A549 (cell line): ENCODE measurements around the gene SLC26A1. TPM values are rescaled to one million over a fixed set of nuclear protein-coding genes. Genes with fewer than 3 reads are reported as not detected.

Experiments
- ATAC-seq, 2 experiments: fragments of 200-7000 bp in 1 of 2; fragments of >200 bp in 1 of 2; cut with Nextera tagmentation in 1 of 2; cut with Tn5 transposase in 1 of 2; 3 replicates each; pipeline versions ENCODE4 v1.8.0 to v1.9.1; 2018 to 2020; ENCODE audit warnings: mild to moderate bottlenecking in 1 of 2, moderate library complexity in 1 of 2
- CTCF ChIA-PET: fragments of 300-600 bp; sonication (Branson Sonifier 250); formaldehyde crosslinking; extraction: SDS; loops from one replicate; lab custom pipeline; 2021; ENCODE audit warnings: antibody characterized with exemption, inconsistent platforms; lab: Yijun Ruan, JAX
- POLR2A ChIA-PET: fragments of 350-600 bp; formaldehyde crosslinking; extraction: SDS; loops from one replicate; lab custom pipeline; 2021; ENCODE audit warnings: antibody characterized with exemption, inconsistent platforms; lab: Yijun Ruan, JAX
- DNase-seq, 2 experiments: peaks; one replicate each; pipeline versions ENCODE4 v3.0.0 to v3.0.0-alpha.2; 2011 to 2016; ENCODE audit warnings: low read depth in 1 of 2, low spot score in 1 of 2
- FAIRE-seq: peaks from 2 replicates; lab custom pipeline; 2011; peaks lifted over from hg19 to GRCh38; lab: Jason Lieb, UNC
- H3K27ac ChIP-seq, 2 experiments: fragments of >200 bp; sonication (Bioruptor Twin); formaldehyde crosslinking; 3 replicates each; pipeline ENCODE4 v1.5.1; 2016 to 2017
- H3K4me1 ChIP-seq: fragments of >200 bp; sonication (Bioruptor Twin); formaldehyde crosslinking; 3 replicates; pipeline ENCODE4 v1.6.1; 2016
- H3K4me2 ChIP-seq: fragments of >200 bp; sonication (Bioruptor Twin); formaldehyde crosslinking; 3 replicates; pipeline ENCODE4 v1.6.1; 2016
- H3K4me3 ChIP-seq: fragments of >200 bp; sonication (Bioruptor Twin); formaldehyde crosslinking; 3 replicates; pipeline ENCODE4 v1.5.1; 2016
- H3K9me3 ChIP-seq: fragments of >200 bp; sonication (Bioruptor Twin); formaldehyde crosslinking; 3 replicates; pipeline ENCODE4 v1.6.1; 2016
- CEBPB ChIP-seq, 2 experiments: fragments of >200 bp in 1 of 2; sonication (Bioruptor Twin) in 1 of 2; formaldehyde crosslinking in 1 of 2; IDR thresholded peaks; 2 replicates each; pipeline ENCODE4 v1.6.1; 2012 to 2016
- CHD2 ChIP-seq: fragments of 150-350 bp; IDR thresholded peaks from 2 replicates; pipeline ENCODE4 v1.6.1; 2014; ENCODE audit warnings: low read length; ENCODE audit not compliant: partially characterized antibody
- CHD4 ChIP-seq: fragments of 200-600 bp; sonication (generic); IDR thresholded peaks from 2 replicates; pipeline ENCODE4 v1.6.1; 2016; ENCODE audit warnings: antibody characterized with exemption, mild to moderate bottlenecking, borderline replicate concordance
- EHF ChIP-seq: fragments of 250-450 bp; sonication (Bioruptor Pico); IDR thresholded peaks from 2 replicates; pipeline ENCODE4 v1.5.0; 2020; ENCODE audit warnings: mild to moderate bottlenecking
- EHMT2 ChIP-seq: fragments of 200-600 bp; sonication (generic); IDR thresholded peaks from 2 replicates; pipeline ENCODE4 v1.6.1; 2016; ENCODE audit warnings: antibody characterized with exemption, low read depth, mild to moderate bottlenecking, moderate library complexity
- EP300 ChIP-seq, 2 experiments: fragments of >200 bp; sonication (Bioruptor Twin); formaldehyde crosslinking; IDR thresholded peaks; 2 replicates in 1 of 2; 3 replicates in 1 of 2; pipeline ENCODE4 v1.6.1; 2016 to 2017
- ESRRA ChIP-seq: fragments of 150-350 bp; IDR thresholded peaks from 2 replicates; pipeline ENCODE4 v1.6.1; 2014; ENCODE audit warnings: mild to moderate bottlenecking, low read length, borderline replicate concordance
- FOSB ChIP-seq: fragments of 250-450 bp; sonication (Bioruptor Pico); IDR thresholded peaks from 2 replicates; pipeline ENCODE4 v1.5.0; 2020; ENCODE audit warnings: mild to moderate bottlenecking, moderate library complexity
- FOSL2 ChIP-seq, 2 experiments: fragments of 450-650 bp in 1 of 2; fragments of >200 bp in 1 of 2; sonication (Bioruptor Twin) in 1 of 2; formaldehyde crosslinking; IDR thresholded peaks; 2 replicates each; pipeline versions ENCODE4 v1.5.0 to v1.6.1; 2016 to 2020; ENCODE audit warnings: mild to moderate bottlenecking in 1 of 2, moderate library complexity in 1 of 2
- JUNB ChIP-seq: fragments of >200 bp; sonication (Bioruptor Twin); formaldehyde crosslinking; IDR thresholded peaks from 2 replicates; pipeline ENCODE4 v1.6.1; 2016
- KDM1A ChIP-seq: fragments of 200-600 bp; sonication (generic); IDR thresholded peaks from 2 replicates; pipeline ENCODE4 v1.6.1; 2016; ENCODE audit warnings: low read depth, mild to moderate bottlenecking
- MAFK ChIP-seq: fragments of 450-650 bp; IDR thresholded peaks from 2 replicates; pipeline ENCODE4 v1.6.1; 2014; ENCODE audit not compliant: partially characterized antibody
- MAZ ChIP-seq: fragments of 150-350 bp; IDR thresholded peaks from 2 replicates; pipeline ENCODE4 v1.6.1; 2014; ENCODE audit warnings: antibody characterized with exemption, low read depth, low read length, borderline replicate concordance
- NFE2L2 ChIP-seq: fragments of 150-350 bp; conservative IDR thresholded peaks from 2 replicates; pipeline ENCODE4 v1.6.1; 2014; ENCODE audit warnings: low read length
- NR3C1 ChIP-seq: fragments of >200 bp; sonication (Bioruptor Twin); formaldehyde crosslinking; IDR thresholded peaks from 3 replicates; pipeline ENCODE4 v1.6.1; 2017
- PHF8 ChIP-seq: fragments of 200-600 bp; sonication (generic); IDR thresholded peaks from 2 replicates; pipeline ENCODE4 v1.6.1; 2016; ENCODE audit warnings: low read depth, mild to moderate bottlenecking, antibody characterized with exemption, moderate library complexity, borderline replicate concordance
- POLR2AphosphoS2 ChIP-seq: conservative IDR thresholded peaks from 2 replicates; pipeline ENCODE4 v1.6.1; 2012; ENCODE audit warnings: low read length, improper control_type of control experiment, inconsistent platforms
- RAD21 ChIP-seq, 2 experiments: fragments of >200 bp in 1 of 2; sonication (Bioruptor Twin) in 1 of 2; formaldehyde crosslinking in 1 of 2; IDR thresholded peaks in 1 of 2; conservative IDR thresholded peaks in 1 of 2; 2 replicates in 1 of 2; 3 replicates in 1 of 2; pipeline ENCODE4 v1.6.1; 2012 to 2018; ENCODE audit warnings: inconsistent platforms in 1 of 2
- RARB ChIP-seq: fragments of 250-450 bp; sonication (Bioruptor Pico); IDR thresholded peaks from 2 replicates; pipeline ENCODE4 v1.8.0; 2021; ENCODE audit warnings: mild to moderate bottlenecking, moderate library complexity
- RFX5 ChIP-seq: fragments of 450-650 bp; IDR thresholded peaks from 2 replicates; pipeline ENCODE4 v1.7.1; 2014; ENCODE audit warnings: antibody characterized with exemption, mild to moderate bottlenecking, moderate library complexity
- SREBF2 ChIP-seq: fragments of 450-650 bp; IDR thresholded peaks from 2 replicates; pipeline ENCODE4 v1.6.1; 2014; ENCODE audit warnings: mild to moderate bottlenecking, moderate library complexity
- ZSCAN20 ChIP-seq: fragments of 250-450 bp; sonication (Bioruptor Pico); IDR thresholded peaks from 2 replicates; pipeline ENCODE4 v1.8.0; 2022; ENCODE audit warnings: mild to moderate bottlenecking, moderate library complexity
- WGBS: methylation state at CpG from one replicate; pipeline ENCODE4 v1.1.6; 2017; ENCODE audit errors: missing lambda C conversion rate; 5-methylcytosine and 5-hydroxymethylcytosine counted together
- polyA plus RNA-seq, 4 experiments: library from polyadenylated mRNA; depleted of rRNA in 3 of 4; stranded (reverse); fragments of >200 nt; fragmentation: RNase III in 1 of 4; extraction: RNeasy Plus Mini Kit Qiagen cat#74134 plus additional on column Dnase treatment in 1 of 4; gene quantifications; 2 replicates in 3 of 4; 3 replicates in 1 of 4; pipeline ENCODE4 v1.2.3, GENCODE V29; 2011 to 2017
- TF ChIP-seq, protein P1 (sequence below): fragments of >200 bp; sonication (Bioruptor Twin); formaldehyde crosslinking; IDR thresholded peaks from 3 replicates; pipeline ENCODE4 v1.6.1; 2016
- TF ChIP-seq, protein P2 (sequence below): fragments of 250-450 bp; sonication (Bioruptor Pico); IDR thresholded peaks from 2 replicates; pipeline ENCODE4 v1.5.0; 2020; ENCODE audit warnings: low read depth, mild to moderate bottlenecking, moderate library complexity
- TF ChIP-seq, protein P3 (sequence below): IDR thresholded peaks from 2 replicates; pipeline ENCODE4 v1.6.1; 2012

Gene SLC26A1
- polyA plus RNA-seq, 2 of the 4 experiments (the other 2 are of a cell fraction) = 0.23 to 0.61 TPM

DNA sequence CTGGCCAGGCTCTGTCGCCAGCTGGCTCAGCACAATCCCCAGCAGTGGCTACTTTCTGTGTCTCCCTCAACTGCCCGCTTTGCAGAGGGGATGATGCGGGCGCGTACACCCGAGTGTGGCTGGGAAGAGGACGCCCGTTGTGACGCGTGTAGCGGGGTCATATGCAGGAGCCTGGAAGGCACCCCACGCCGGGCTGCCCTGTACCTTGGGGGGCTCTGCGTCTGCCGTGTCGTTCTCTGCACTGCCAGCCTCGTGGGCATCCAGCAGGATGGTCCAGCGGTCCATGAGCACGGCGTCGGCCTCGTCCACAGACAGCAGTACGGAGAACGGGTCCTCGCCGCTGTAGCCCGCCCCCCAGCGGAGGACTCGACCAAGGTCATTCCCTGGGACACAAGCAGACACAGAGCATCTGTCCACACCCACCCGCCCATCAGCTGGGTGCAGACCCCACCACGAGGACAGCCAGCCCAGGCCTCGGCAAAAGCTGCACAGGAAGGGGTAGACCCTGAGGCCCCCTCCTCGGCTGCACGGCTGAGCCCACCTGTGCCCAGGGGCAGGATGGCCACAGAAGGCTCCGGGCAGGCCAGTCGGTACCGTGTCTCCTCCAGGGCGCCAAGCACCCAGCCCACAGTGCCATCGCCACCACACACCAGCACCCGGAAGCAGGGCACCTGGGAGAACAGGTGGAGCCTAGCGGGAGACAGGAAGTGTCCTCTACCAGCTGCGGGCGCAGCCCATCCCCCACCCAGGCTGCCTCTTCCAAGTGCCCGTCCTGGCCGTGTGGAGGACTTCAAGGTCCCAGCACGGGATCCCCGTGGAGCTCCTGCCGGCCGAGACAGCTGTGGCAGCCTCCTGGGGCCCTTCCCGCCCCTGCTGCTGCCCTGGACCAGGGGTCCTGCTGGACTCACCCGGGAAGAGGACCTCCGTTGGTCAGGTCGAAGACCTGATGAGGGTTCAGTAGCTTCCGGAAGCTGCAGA is 30.7 kb downstream of the SLC26A1 start:
- no peak for ATAC-seq
- Histone ChIP-seq H3K4me3 (no peak overlapping the region), H3K4me1 (no peaks in the 10 kb centered on the region), H3K27ac (no peak overlapping the region), H3K9me3 (no peaks in the 10 kb centered on the region), H3K4me2 (no peak overlapping the region)
- no peak for DNase-seq
- POLR2A ChIA-PET = no interaction called here
- TF ChIP-seq RARB (no peak), EP300 (IDR thresholded peaks at IDR 0.05) (no peak), JUNB (no peak), ZSCAN20 (no peak), RAD21 (conservative IDR thresholded peaks at IDR 0.05 in 1 of 2, IDR thresholded peaks at IDR 0.05 in 1 of 2) (no peak), MAFK (no peak), FOSB (CRISPR knock-in tag) (no peak), ESRRA (no peak), EHF (CRISPR knock-in tag) (no peak), EHMT2 (no peak), CEBPB (IDR thresholded peaks at IDR 0.05) (no peak), KDM1A (no peak), FOSL2 (IDR thresholded peaks at IDR 0.05) (no peak), FOSL2 (CRISPR knock-in tag; IDR thresholded peaks at IDR 0.05) (no peak), SREBF2 (no peak)
- TF ChIP-seq, protein P1, sequence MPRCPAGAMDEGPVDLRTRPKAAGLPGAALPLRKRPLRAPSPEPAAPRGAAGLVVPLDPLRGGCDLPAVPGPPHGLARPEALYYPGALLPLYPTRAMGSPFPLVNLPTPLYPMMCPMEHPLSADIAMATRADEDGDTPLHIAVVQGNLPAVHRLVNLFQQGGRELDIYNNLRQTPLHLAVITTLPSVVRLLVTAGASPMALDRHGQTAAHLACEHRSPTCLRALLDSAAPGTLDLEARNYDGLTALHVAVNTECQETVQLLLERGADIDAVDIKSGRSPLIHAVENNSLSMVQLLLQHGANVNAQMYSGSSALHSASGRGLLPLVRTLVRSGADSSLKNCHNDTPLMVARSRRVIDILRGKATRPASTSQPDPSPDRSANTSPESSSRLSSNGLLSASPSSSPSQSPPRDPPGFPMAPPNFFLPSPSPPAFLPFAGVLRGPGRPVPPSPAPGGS = no peak
- TF ChIP-seq, protein P2, sequence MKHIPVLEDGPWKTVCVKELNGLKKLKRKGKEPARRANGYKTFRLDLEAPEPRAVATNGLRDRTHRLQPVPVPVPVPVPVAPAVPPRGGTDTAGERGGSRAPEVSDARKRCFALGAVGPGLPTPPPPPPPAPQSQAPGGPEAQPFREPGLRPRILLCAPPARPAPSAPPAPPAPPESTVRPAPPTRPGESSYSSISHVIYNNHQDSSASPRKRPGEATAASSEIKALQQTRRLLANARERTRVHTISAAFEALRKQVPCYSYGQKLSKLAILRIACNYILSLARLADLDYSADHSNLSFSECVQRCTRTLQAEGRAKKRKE = no peak
- TF ChIP-seq, protein P3, sequence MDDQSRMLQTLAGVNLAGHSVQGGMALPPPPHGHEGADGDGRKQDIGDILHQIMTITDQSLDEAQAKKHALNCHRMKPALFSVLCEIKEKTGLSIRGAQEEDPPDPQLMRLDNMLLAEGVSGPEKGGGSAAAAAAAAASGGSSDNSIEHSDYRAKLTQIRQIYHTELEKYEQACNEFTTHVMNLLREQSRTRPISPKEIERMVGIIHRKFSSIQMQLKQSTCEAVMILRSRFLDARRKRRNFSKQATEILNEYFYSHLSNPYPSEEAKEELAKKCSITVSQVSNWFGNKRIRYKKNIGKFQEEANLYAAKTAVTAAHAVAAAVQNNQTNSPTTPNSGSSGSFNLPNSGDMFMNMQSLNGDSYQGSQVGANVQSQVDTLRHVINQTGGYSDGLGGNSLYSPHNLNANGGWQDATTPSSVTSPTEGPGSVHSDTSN = no peak
- CTCF ChIA-PET = interaction anchor here (0.6 kb wide), 1 partner anchor 105 kb away, joined by 3 read pairs; no protein-coding TSS in a partner anchor
- 99% methylated on average over 12 of the region's 54 CpGs for WGBS
- FAIRE-seq = no peak

DNA sequence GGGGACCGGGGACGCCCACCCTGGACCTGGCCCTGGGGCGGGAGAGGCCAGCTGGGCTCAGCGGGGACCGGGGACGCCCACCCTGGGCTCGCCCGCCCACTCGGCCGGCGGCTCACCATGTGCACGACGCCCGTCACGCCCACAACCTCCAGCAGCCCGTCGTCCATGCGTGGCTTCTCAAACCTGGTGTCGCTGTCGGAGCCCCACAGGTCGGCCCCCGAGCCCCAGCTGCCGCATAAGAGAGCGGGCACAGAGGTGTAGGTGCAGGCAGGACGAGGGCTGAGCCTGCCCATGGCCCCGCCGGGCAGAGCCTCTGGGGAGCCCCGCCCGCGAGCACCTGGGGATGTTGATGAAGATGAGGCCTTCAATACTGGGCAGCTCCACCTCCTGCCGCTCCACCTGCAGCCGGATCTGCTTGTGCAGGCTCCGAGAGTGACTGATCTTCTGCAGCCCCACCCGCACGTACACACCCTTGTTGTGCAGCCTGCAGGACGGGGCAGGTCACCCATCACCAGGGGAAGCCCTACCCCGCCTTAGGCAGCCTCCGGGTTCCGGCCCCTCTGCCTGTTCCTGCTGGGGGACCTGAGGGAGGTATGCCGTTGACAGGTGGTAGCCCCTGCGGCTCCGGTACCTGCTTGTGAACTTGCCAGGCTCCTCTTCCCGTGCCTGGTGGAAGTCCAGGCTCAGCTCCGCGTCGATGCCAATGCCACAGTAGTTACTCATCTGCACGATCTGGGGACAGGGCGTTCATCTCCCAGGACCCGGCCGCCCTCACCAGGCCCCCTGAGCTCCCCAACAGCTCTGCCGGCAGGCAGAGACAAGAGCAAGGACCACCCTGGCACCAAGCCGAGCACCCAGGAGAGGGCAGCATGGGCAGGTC is 31.6 kb downstream of the SLC26A1 start:
- H3K4me1 ChIP-seq = no peaks in the 10 kb centered on the region
- H3K4me2 ChIP-seq = no peak overlapping the region
- H3K9me3 ChIP-seq = no peaks in the 10 kb centered on the region
- no peak for FAIRE-seq
- H3K27ac ChIP-seq = no peak overlapping the region
- H3K4me3 ChIP-seq = no peak overlapping the region
- no peak for TF ChIP-seq NFE2L2
- no peak for TF ChIP-seq POLR2AphosphoS2
- no peak for TF ChIP-seq MAZ
- TF ChIP-seq FOSL2 (IDR thresholded peaks at IDR 0.05) = no peak
- TF ChIP-seq FOSL2 (CRISPR knock-in tag; IDR thresholded peaks at IDR 0.05) = no peak
- no peak for TF ChIP-seq CHD2
- no peak for TF ChIP-seq SREBF2
- TF ChIP-seq EP300 (IDR thresholded peaks at IDR 0.05) = no peak
- no peak for TF ChIP-seq EHMT2
- TF ChIP-seq PHF8 = no peak
- no peak for TF ChIP-seq RFX5
- TF ChIP-seq NR3C1 = no peak
- no peak for TF ChIP-seq CHD4
- ATAC-seq = no peak
- no peak for DNase-seq
- ChIA-PET POLR2A (no interaction called here), CTCF (no interaction called here)
- 94% methylated on average over 16 of the region's 52 CpGs for WGBS
